Common myeloid progenitor, CD34-positive (primary cell): Measurements from ENCODE around the gene COL19A1.

Experiments
- CTCF ChIA-PET: fragments of 350-600 bp; sonication (Branson Sonifier 250); formaldehyde crosslinking; loops from one replicate; lab custom pipeline; 2021; ENCODE audit warnings: antibody characterized with exemption; lab: Charles Lee
- POLR2A ChIA-PET: fragments of 350-600 bp; sonication (Branson Sonifier 250); formaldehyde crosslinking; loops from one replicate; lab custom pipeline; 2021; ENCODE audit warnings: antibody characterized with exemption; lab: Charles Lee
- DNase-seq, 3 donors: peaks; one replicate each; pipeline versions ENCODE4 v3.0.0 to v3.0.0-alpha.2; 2013
- H3K27ac ChIP-seq, 2 experiments: 1 replicate in 1 of 2; 2 replicates in 1 of 2; pipeline ENCODE4 v1.7.0; 2013; ENCODE audit warnings: inconsistent platforms in 2 of 2, low read length in 2 of 2, mild to moderate bottlenecking in 2 of 2, low read depth in 1 of 2, moderate library complexity in 1 of 2; ENCODE audit not compliant: severe bottlenecking in 2 of 2, insufficient read depth in 1 of 2, poor library complexity in 1 of 2
- H3K27me3 ChIP-seq, 5 experiments: replicated peaks in 2 of 5; 1 replicate in 3 of 5; 2 replicates in 2 of 5; pipeline versions ENCODE4 v1.6.1 to v1.7.0; 2013; ENCODE audit warnings: low read length in 4 of 5, mild to moderate bottlenecking in 2 of 5, moderate library complexity in 2 of 5, inconsistent platforms in 1 of 5; ENCODE audit not compliant: insufficient read depth in 5 of 5, control insufficient read depth in 4 of 5
- H3K36me3 ChIP-seq, 4 experiments: 1 replicate in 2 of 4; 2 replicates in 2 of 4; pipeline versions ENCODE4 v1.6.1 to v1.7.0; 2013; ENCODE audit warnings: low read length in 3 of 4, control low read depth in 1 of 4, mild to moderate bottlenecking in 1 of 4; ENCODE audit not compliant: control insufficient read depth in 4 of 4, insufficient read depth in 4 of 4
- H3K4me1 ChIP-seq, 4 experiments: 1 replicate in 3 of 4; 2 replicates in 1 of 4; pipeline versions ENCODE4 v1.6.1 to v1.7.1; 2013; ENCODE audit warnings: low read length in 3 of 4, mild to moderate bottlenecking in 3 of 4, control low read depth in 1 of 4, inconsistent platforms in 1 of 4, moderate library complexity in 1 of 4; ENCODE audit not compliant: control insufficient read depth in 4 of 4, insufficient read depth in 4 of 4; ENCODE audit errors: control extremely low read depth in 1 of 4
- H3K4me3 ChIP-seq, 7 experiments: 1 replicate in 4 of 7; 2 replicates in 3 of 7; pipeline versions ENCODE4 v1.5.1 to v1.7.0; 2013; ENCODE audit warnings: mild to moderate bottlenecking in 7 of 7, low read length in 6 of 7, moderate library complexity in 6 of 7, inconsistent platforms in 2 of 7, low read depth in 2 of 7, control low read depth in 1 of 7; ENCODE audit not compliant: insufficient read depth in 4 of 7, control insufficient read depth in 1 of 7; ENCODE audit errors: extremely low read depth in 1 of 7
- H3K9me3 ChIP-seq, 5 experiments: 1 replicate in 4 of 5; 2 replicates in 1 of 5; pipeline versions ENCODE4 v1.6.1 to v1.7.1; 2013; ENCODE audit warnings: low read length in 4 of 5, mild to moderate bottlenecking in 2 of 5, inconsistent platforms in 1 of 5, low read depth in 1 of 5, moderate library complexity in 1 of 5; ENCODE audit not compliant: control insufficient read depth in 4 of 5, insufficient read depth in 2 of 5; ENCODE audit errors: control extremely low read depth in 1 of 5
- WGBS: methylation state at CpG from one replicate; pipeline ENCODE4 v1.1.5; 2013; ENCODE audit not compliant: insufficient coverage; 5-methylcytosine and 5-hydroxymethylcytosine counted together

The COL19A1 gene

DNA sequence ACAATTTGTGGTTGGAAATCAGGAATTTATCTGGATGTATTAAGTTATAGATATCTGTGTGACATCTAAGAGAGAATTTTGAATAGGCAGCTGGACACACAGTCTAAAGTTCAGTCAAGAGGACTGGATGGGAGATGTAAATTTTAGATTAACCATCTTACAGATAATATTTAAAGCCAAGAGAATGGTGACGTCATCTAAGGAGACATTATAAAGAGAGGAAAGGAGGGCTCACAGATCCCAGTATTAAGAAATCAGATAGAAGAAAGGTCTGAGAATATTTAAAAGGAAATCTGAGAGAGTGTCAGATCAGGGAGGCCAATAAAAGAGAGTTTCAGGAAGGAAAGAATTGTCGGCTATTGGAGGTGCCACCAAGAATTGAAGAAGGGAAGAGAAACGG, 9.4 kb downstream of the COL19A1 start:
- H3K27me3 ChIP-seq, result peaks cover 0 to 2% (median 0%) of the 10 kb centered on the region in 5 experiments
- WGBS, result 100% methylated on average over 1 of the region's 3 CpGs
- no peaks in the 10 kb centered on the region for H3K9me3 ChIP-seq
- H3K4me3 ChIP-seq, result no peak overlapping the region
- POLR2A ChIA-PET, result no interaction called here
- CTCF ChIA-PET, result no interaction called here
- no peaks in the 10 kb centered on the region for H3K36me3 ChIP-seq
- no peak for DNase-seq
- no peaks in the 10 kb centered on the region for H3K4me1 ChIP-seq
- no peak overlapping the region for H3K27ac ChIP-seq

GRCh38 chr6:69878795-69879194, 12.4 kb downstream of the COL19A1 start:
- Histone ChIP-seq H3K36me3 (no peaks in the 10 kb centered on the region), H3K4me1 (peaks cover 4 to 13% (median 6%) of the 10 kb centered on the region in 4 experiments), H3K27me3 (peaks cover 0 to 4% (median 0%) of the 10 kb centered on the region in 5 experiments), H3K9me3 (no peaks in the 10 kb centered on the region), H3K4me3 (no peak overlapping the region), H3K27ac (no peak overlapping the region)
- no CpG with 5 or more reads among the region's 1 CpG for WGBS
- ChIA-PET POLR2A (no interaction called here), CTCF (interaction anchor here (0.6 to 1.1 kb wide), 2 partner anchors 9 to 288 kb away, joined by 3 read pairs; no protein-coding TSS in a partner anchor)
- DNase-seq, result no peak

DNA sequence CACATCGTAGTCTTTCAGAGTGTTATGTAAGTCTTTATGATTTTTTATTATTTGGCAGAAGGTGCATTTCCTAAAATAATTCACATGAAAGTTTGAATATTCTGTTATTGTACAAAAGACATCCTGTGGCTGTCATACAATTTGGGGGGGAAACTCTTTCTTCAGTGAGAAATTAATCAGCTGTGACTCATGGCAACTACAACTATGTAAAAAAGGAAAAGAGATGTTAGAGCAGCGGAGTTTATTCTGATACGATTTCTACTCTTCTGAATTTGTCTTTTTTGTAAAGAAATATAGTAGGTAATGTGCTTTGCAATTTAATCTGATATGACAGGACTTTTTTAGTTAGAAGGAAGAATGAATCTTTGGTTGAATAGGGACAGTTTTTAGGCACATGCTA, 14.2 kb downstream of the COL19A1 start:
- H3K27ac ChIP-seq, result no peak overlapping the region
- WGBS, result no CpG with 5 or more reads among the region's 3 CpGs
- peaks cover 0 to 4% (median 0%) of the 10 kb centered on the region in 5 experiments for H3K27me3 ChIP-seq
- peaks cover 4 to 13% (median 6%) of the 10 kb centered on the region in 4 experiments for H3K4me1 ChIP-seq
- peak in 2 of 3 donors; percentile 9 to 30 for DNase-seq
- no peaks in the 10 kb centered on the region for H3K9me3 ChIP-seq
- POLR2A ChIA-PET, result no interaction called here
- no peaks in the 10 kb centered on the region for H3K36me3 ChIP-seq
- H3K4me3 ChIP-seq, result no peak overlapping the region
- CTCF ChIA-PET, result interaction anchor here (1.6 kb wide), 1 partner anchor 15 kb away, joined by 3 read pairs; no protein-coding TSS in a partner anchor

GRCh38 chr6:69881322-69882151, 15.2 kb downstream of the COL19A1 start:
- CTCF ChIA-PET, result interaction anchor here (0.9 to 1.6 kb wide), 2 partner anchors 9 to 16 kb away, joined by 3 read pairs; no protein-coding TSS in a partner anchor

DNA sequence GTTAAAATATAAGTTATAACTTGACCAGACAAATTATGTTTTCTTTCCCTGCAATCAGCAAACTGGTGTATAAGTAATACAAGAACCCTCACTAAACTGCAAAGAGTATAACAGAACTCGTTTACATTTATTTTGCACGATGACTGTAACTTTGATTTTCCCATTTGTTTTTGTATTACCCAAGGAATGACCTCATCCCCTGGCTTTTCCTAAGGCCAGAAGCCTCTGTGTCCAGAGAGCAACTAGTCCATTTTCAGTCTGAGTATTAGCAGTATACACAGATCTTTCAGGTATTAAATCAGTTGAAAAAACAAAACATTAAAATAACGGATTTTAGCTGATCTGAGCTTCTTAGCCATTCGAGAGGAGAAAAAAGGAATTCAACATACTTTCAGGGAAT, 17.2 kb downstream of the COL19A1 start:
- DNase-seq, result no peak
- POLR2A ChIA-PET, result no interaction called here

More at GRCh38 chr6:69881322-69882151, 15.2 kb downstream of the COL19A1 start:
- no peaks in the 10 kb centered on the region for H3K36me3 ChIP-seq
- H3K9me3 ChIP-seq, result no peaks in the 10 kb centered on the region
- peaks cover 4 to 13% (median 6%) of the 10 kb centered on the region in 4 experiments for H3K4me1 ChIP-seq
- POLR2A ChIA-PET, result no interaction called here
- DNase-seq, result peak; percentile 31 to 86 (median 82)
- peaks cover 0 to 4% (median 0%) of the 10 kb centered on the region in 5 experiments for H3K27me3 ChIP-seq
- no peak overlapping the region for H3K27ac ChIP-seq
- 38% methylated on average over 3 of the region's 10 CpGs for WGBS
- H3K4me3 ChIP-seq, result no peak overlapping the region

DNA sequence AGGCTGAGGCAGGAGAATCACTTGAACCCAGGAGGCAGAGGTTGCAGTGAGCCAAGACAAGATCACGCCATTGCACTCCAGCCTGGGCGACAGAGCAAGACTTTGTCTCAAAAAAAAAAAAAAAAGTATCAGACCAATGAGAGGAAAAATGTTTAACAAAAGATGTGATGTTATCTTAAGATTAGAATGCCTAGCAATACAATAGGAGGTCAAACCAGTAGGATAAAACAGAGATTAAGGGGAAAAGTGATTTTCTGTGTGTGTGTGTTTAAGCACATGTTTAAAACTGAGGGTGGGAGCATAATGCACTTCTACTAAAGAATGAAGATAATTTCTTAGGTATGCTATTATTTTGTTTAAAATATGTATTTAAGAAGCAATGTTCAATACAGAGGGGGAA, 17.9 kb downstream of the COL19A1 start:
- WGBS, result 83% methylated on average over 1 of the region's 2 CpGs
- H3K36me3 ChIP-seq, result no peaks in the 10 kb centered on the region
- H3K4me3 ChIP-seq, result no peak overlapping the region
- H3K27me3 ChIP-seq, result peaks cover 0 to 4% (median 2%) of the 10 kb centered on the region in 5 experiments
- no peak overlapping the region for H3K27ac ChIP-seq
- ChIA-PET CTCF (no interaction called here), POLR2A (no interaction called here)
- DNase-seq, result no peak
- H3K9me3 ChIP-seq, result no peaks in the 10 kb centered on the region
- H3K4me1 ChIP-seq, result peaks cover 4 to 13% (median 6%) of the 10 kb centered on the region in 4 experiments

More for the DNA sequence above, 17.2 kb downstream of the COL19A1 start:
- Histone ChIP-seq H3K4me3 (no peak overlapping the region), H3K27ac (no peak overlapping the region), H3K27me3 (peaks cover 0 to 4% (median 2%) of the 10 kb centered on the region in 5 experiments), H3K4me1 (peaks cover 4 to 13% (median 6%) of the 10 kb centered on the region in 4 experiments), H3K36me3 (no peaks in the 10 kb centered on the region), H3K9me3 (no peaks in the 10 kb centered on the region)
- WGBS, result 100% methylated on average over 2 of the region's 4 CpGs
- CTCF ChIA-PET, result no interaction called here

DNA sequence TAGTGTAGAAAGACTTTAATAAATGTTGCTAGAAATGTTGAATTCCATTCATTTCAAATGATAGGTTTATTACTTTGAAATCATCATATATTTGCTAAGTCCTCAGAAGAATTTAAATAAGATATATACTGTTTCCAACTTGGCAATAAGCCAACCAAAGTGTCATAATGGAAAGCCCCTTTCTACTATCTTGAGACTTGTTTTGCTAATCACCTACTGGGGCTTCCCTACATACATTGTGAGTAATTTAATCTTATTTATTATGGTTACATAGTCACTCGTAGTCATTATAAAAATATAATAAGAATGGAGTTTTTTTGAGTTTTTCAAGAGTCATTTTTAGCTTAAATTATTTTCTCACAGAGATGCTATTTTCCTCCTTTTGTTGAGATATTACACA, 20.7 kb downstream of the COL19A1 start:
- no CpG with 5 or more reads among the region's 1 CpG for WGBS
- no peaks in the 10 kb centered on the region for H3K36me3 ChIP-seq
- POLR2A ChIA-PET, result no interaction called here
- H3K4me1 ChIP-seq, result peaks cover 0 to 4% (median 2%) of the 10 kb centered on the region in 4 experiments
- peaks cover 0 to 3% (median 2%) of the 10 kb centered on the region in 5 experiments for H3K27me3 ChIP-seq
- no peak overlapping the region for H3K27ac ChIP-seq
- CTCF ChIA-PET, result no interaction called here
- DNase-seq, result peak in 2 of 3 donors; percentile 15 to 33
- no peak overlapping the region for H3K4me3 ChIP-seq
- H3K9me3 ChIP-seq, result peaks cover 0 to 2% (median 0%) of the 10 kb centered on the region in 5 experiments
